ENCODE results near the gene DLG2. TPM values are rescaled to one million over a fixed set of nuclear protein-coding genes. Genes with fewer than 3 reads are reported as not detected.

DLG2 gene
- total and polyA plus RNA-seq, 2 donors (not counting 3 experiments of a cell fraction or from before 2014, with no cell fraction given) = 0.15 to 1.1 TPM

DNA sequence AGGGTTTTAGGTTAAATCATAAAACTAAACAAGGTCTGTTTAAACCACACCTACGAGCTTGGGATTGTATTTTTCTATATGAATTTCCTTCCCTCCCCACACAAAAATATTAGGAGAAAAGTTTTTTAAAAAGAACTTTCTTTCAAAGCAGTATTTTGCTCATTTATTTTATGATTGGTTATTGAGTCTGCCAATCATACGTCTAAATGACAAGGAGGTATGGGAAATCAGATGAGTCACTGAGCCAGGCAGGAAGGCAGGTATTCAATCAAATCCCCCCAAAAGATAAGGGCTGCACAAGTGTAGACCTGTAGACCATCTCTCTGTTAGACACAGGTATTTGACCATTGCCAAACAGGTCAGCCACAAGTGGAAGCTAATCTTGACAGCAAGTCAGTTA is 1900.8 kb downstream of the DLG2 start:
- dilution Hi-C loops (cut with MboI; ENCODE audit: extremely low pct_ligation_motif_present, low sequenced_read_pairs) = no loop called here

More for the DNA sequence above, 1900.8 kb downstream of the DLG2 start:
- DNase-seq (ENCODE audit: low read depth, low spot score) = no peak
- H3K27ac ChIP-seq (ENCODE audit: insufficient read depth, low read depth, low read length) = no peak overlapping the region
- CTCF ChIA-PET = interaction anchor here (1.0 to 3.8 kb wide), 3 partner anchors 10 to 951 kb away, joined by 4 to 60 read pairs (median 7); no protein-coding TSS in a partner anchor
- TF ChIP-seq POLR2AphosphoS5 (IDR thresholded peaks at IDR 0.05; ENCODE audit: insufficient read depth, low read depth, low read length) (no peak), JUN (IDR thresholded peaks at IDR 0.05; ENCODE audit: borderline replicate concordance, insufficient read depth, insufficient read length, low read depth) (no peak), GATA2 (IDR thresholded peaks at IDR 0.05; ENCODE audit: insufficient read depth, insufficient read length, low read depth, low read length) (no peak), POLR2A (IDR thresholded peaks at IDR 0.05; ENCODE audit: low read depth, low read length) (no peak), MYC (IDR thresholded peaks at IDR 0.05; ENCODE audit: low read depth, low read length) (no peak), FOS (IDR thresholded peaks at IDR 0.05; ENCODE audit: borderline replicate concordance, insufficient read depth, low read length) (no peak), EZH2 (IDR thresholded peaks at IDR 0.05; ENCODE audit: borderline replicate concordance, low read depth, low read length, severe bottlenecking) (no peak)
- TF ChIP-seq, protein P1, sequence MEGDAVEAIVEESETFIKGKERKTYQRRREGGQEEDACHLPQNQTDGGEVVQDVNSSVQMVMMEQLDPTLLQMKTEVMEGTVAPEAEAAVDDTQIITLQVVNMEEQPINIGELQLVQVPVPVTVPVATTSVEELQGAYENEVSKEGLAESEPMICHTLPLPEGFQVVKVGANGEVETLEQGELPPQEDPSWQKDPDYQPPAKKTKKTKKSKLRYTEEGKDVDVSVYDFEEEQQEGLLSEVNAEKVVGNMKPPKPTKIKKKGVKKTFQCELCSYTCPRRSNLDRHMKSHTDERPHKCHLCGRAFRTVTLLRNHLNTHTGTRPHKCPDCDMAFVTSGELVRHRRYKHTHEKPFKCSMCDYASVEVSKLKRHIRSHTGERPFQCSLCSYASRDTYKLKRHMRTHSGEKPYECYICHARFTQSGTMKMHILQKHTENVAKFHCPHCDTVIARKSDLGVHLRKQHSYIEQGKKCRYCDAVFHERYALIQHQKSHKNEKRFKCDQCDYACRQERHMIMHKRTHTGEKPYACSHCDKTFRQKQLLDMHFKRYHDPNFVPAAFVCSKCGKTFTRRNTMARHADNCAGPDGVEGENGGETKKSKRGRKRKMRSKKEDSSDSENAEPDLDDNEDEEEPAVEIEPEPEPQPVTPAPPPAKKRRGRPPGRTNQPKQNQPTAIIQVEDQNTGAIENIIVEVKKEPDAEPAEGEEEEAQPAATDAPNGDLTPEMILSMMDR (IDR thresholded peaks at IDR 0.05; ENCODE audit: extremely low read depth in 1 of 2, insufficient read depth in 1 of 2, low read depth in 1 of 2, low read length in 2 of 2) = no peak
- TF ChIP-seq, protein P2, sequence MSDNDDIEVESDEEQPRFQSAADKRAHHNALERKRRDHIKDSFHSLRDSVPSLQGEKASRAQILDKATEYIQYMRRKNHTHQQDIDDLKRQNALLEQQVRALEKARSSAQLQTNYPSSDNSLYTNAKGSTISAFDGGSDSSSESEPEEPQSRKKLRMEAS (IDR thresholded peaks at IDR 0.05; ENCODE audit: insufficient read depth, insufficient read length) = no peak
- no TSS peak for BruUV-seq (replicated peaks)
- no peak overlapping the region for H3K9ac ChIP-seq (replicated peaks; ENCODE audit: extremely low read depth, insufficient read depth, low read length)
- no peaks in the 10 kb centered on the region for H3K9me3 ChIP-seq (replicated peaks; ENCODE audit: control insufficient read depth, insufficient read depth, low read length)
- no peaks in the 10 kb centered on the region for H4K20me1 ChIP-seq (replicated peaks; ENCODE audit: control insufficient read depth, extremely low read depth, insufficient read depth, low read length)
- intact Hi-C loops (cut with micrococcal nuclease) = no loop called here
- H2AFZ ChIP-seq (ENCODE audit: low read depth, low read length) = no peak overlapping the region
- H3K4me1 ChIP-seq (ENCODE audit: control insufficient read depth, extremely low read depth, insufficient read depth, low read length) = no peaks in the 10 kb centered on the region
- no peaks in the 10 kb centered on the region for H3K79me2 ChIP-seq (ENCODE audit: control insufficient read depth, insufficient read depth, low read length)
- no peaks in the 10 kb centered on the region for H3K9me1 ChIP-seq (replicated peaks; ENCODE audit: control insufficient read depth, extremely low read depth, insufficient read depth, low read length)
- H3K4me3 ChIP-seq (replicated peaks in 1 of 3; ENCODE audit: insufficient read depth in 1 of 3, low read depth in 1 of 3, low read length in 3 of 3) = no peak overlapping the region
- POLR2A ChIA-PET = no interaction called here
- no peak overlapping the region for H3K4me2 ChIP-seq (ENCODE audit: insufficient read depth, low read length)
- H3K36me3 ChIP-seq (ENCODE audit: control insufficient read depth in 2 of 2, extremely low read depth in 1 of 2, insufficient read depth in 2 of 2, low read length in 2 of 2) = no peaks in the 10 kb centered on the region
- FAIRE-seq = no peak
- H3K27me3 ChIP-seq (ENCODE audit: control insufficient read depth in 2 of 2, insufficient read depth in 2 of 2, low read length in 2 of 2) = peaks cover 12 to 17% of the 10 kb centered on the region in 2 experiments
